ENCODE data around the gene TPP2.

Gene TPP2

GRCh38 chr13:102651892-102652291, 55.1 kb downstream of the TPP2 start:
- DNase-seq (ENCODE audit: low read depth in 1 of 2, low spot score in 1 of 2) = no peak

- DNase-seq (ENCODE audit: low read depth in 1 of 2, low spot score in 1 of 2) = no peak
Measured at GRCh38 chr13:102654756-102655155, 58.0 kb downstream of the TPP2 start.

- no peak for DNase-seq (ENCODE audit: low read depth in 1 of 2, low spot score in 1 of 2)
Measured at GRCh38 chr13:102657630-102658029, 60.8 kb downstream of the TPP2 start.

GRCh38 chr13:102658660-102659059, 61.9 kb downstream of the TPP2 start:
- DNase-seq (ENCODE audit: low read depth in 1 of 2, low spot score in 1 of 2) = no peak

DNA sequence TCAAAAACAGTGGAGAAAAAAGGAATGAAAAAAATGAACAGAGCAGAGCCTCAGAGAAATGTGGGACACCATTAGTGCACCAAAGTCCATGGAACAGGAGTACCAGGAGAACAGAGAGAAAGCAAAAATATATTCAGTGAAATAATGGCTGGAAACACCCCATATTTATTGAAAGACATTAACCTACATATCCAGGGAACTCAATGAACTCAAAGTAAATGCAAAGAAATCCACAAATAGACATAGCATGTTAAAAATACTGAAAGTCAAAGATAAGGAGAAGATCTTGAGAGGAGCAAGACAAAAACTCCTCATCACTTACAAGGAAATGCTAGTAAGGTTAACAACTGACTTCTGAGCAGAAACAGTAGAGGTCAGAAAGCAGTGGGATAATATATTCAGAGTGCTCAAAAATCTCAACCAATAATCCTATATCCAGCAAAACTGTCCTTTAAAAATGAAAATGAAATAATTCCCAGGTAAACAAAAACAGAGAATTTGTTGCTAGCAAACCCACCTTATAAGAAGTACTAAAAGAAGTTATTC, 62.5 kb downstream of the TPP2 start:
- no peak for DNase-seq (ENCODE audit: low read depth in 1 of 2, low spot score in 1 of 2)

DNA sequence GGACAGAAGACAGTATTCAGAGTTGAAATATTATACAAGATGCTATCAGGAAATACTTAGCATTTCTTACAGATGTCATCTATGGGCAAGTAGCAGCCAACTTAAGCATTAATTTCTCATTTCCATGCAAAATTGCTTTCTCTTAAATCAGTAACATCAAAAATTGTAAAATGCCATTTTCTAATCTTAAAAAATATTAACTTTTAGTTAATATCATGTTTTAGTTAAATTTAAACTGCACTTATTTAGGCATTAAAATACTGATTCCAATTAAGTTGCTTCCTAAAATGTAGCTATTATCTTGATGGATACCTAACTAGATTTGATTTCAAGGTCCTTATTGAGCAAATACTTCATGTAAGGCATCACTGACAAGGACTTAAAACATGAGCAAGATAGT, 70.2 kb downstream of the TPP2 start:
- DNase-seq (ENCODE audit: low read depth in 1 of 2, low spot score in 1 of 2) = no peak

DNA sequence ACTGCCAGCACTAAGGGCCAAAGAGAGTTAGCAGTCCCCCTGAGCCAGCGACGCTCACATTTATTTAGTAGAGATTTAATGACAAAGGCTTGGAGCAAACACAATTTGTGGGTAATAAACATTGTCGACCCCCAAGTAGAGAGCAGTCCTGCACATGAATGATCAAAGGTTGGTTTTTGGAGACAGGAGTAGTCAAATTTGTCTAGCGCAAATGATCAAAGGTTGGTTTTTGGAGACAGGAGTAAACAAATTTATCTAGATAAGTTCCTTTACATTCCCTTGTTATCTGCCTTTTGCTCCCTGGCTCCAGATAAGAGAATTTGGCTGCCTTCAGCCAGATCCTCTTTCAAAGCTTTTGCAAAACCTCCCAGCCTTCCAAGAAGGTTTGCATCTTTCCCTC, 71.1 kb downstream of the TPP2 start:
- no peak for DNase-seq (ENCODE audit: low read depth in 1 of 2, low spot score in 1 of 2)

- no peak for DNase-seq (ENCODE audit: low read depth in 1 of 2, low spot score in 1 of 2)
Measured at GRCh38 chr13:102670130-102670529, 73.3 kb downstream of the TPP2 start.

DNA sequence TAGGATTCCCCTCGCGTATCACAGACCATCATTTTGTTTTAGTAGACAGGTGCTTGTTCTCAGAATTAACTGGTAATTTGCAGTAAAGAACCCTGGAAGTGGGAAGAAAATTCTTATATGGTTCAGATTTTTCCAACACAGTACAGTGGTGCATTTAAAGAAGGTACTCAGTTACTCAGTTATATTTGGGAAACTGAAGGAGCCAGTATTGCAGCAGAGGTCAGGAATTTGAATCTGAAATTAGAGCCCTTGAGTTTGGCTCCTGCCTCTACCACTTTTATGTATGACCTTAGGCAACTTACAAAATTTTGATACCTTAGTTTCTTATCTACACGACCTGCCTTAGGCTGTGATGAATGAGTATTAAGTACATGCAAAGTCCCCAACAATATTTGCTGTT, 78.3 kb downstream of the TPP2 start:
- DNase-seq (ENCODE audit: low read depth in 1 of 2, low spot score in 1 of 2) = no peak

GRCh38 chr13:102677122-102677521, 80.3 kb downstream of the TPP2 start:
- DNase-seq (ENCODE audit: low read depth in 1 of 2, low spot score in 1 of 2) = no peak

DNA sequence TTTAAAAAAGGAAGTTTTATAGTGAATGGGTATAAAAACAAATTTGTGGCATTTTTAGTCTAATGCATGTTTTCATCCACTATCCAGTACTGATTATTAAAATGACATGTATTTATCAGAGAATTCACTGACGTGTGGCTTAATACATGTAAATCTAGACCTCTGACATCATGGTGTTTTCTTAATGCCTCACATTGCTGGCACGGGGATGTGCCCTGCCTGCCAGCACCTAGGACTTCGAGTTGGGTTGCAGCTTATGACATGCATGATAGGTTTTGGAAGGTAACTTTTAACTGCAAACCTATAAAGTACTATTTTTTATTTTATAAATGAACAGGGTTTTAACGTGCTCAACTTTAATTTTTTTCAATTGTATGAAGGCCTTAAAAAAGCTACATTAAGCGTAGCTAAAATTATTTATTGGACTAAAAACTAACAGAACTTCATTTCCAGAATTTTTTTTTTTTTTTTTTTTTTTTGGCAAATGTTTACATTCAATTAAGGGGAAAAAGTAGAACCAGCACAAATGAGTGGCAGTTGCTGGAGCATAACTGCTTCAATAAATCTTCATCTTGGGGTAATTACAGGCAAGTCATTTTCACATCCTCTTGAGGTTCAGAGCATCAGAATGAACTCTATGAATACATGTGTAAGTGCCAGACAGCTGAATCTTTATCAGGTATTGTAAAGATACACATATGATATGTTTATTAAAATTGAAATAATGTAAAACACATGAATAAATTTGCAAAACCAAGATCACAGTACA, 81.7 kb downstream of the TPP2 start:
- DNase-seq (ENCODE audit: low read depth in 1 of 2, low spot score in 1 of 2) = no peak

DNA sequence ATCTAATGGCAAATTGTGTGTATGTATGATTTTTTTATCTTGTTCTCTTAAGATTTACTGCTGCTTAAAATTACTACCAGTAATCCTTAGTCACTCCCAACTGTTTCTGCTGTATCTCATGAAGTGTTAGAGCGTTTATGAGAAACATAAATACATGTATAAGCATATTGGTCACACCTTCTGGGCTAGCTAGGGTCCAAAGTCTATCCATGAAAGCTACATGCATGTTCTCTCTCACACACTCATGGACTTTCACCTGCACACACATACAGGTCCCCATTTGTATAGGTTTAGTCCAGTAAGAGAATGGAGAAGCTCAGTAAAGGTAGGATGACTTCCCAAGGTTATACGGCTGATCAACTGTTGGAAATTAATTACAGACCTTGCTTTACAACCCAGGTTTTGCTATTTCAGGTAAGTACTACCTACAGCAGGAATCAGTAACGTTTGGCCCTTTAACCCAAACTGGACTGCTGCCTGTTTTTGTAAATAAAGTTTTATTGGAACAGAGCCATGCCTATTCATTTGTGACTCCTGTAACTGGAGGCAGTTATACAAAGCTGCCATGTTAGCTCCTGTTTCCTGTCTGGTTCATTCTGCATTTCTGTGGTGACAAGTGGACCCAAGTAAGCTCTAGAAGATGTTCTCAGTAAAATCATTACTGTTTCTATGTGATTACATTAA, 82.8 kb downstream of the TPP2 start:
- no peak for DNase-seq (ENCODE audit: low read depth in 1 of 2, low spot score in 1 of 2)

GRCh38 chr13:102680133-102680717, 83.4 kb downstream of the TPP2 start:
- DNase-seq (ENCODE audit: low read depth in 1 of 2, low spot score in 1 of 2) = no peak

- DNase-seq (ENCODE audit: low read depth in 1 of 2, low spot score in 1 of 2) = no peak
Measured at GRCh38 chr13:102680842-102681740, 84.3 kb downstream of the TPP2 start.

GRCh38 chr13:102682211-102682610, 85.4 kb downstream of the TPP2 start:
- no peak for DNase-seq (ENCODE audit: low read depth in 1 of 2, low spot score in 1 of 2)

GRCh38 chr13:102682727-102683126, 85.9 kb downstream of the TPP2 start:
- no peak for DNase-seq (ENCODE audit: low read depth in 1 of 2, low spot score in 1 of 2)

DNA sequence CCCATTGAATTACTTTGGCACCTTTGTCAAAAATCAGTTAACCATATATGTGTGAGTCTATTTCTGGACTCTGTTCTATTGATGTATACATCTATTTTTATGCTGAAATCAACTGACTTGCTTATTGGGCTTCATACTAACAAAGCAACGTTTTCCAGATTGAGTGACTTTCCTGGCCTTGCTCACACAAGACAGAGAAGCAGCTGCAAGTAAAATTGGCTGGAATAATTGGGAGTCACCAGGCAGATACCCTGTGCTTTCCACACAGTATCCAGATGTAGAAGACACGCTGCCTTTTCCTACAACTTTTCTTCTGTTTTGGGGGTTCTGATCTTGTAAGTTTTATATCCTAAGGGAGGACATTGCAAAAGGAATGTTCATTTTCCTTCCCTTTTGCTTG, 86.9 kb downstream of the TPP2 start:
- DNase-seq (ENCODE audit: low read depth in 1 of 2, low spot score in 1 of 2) = no peak

DNA sequence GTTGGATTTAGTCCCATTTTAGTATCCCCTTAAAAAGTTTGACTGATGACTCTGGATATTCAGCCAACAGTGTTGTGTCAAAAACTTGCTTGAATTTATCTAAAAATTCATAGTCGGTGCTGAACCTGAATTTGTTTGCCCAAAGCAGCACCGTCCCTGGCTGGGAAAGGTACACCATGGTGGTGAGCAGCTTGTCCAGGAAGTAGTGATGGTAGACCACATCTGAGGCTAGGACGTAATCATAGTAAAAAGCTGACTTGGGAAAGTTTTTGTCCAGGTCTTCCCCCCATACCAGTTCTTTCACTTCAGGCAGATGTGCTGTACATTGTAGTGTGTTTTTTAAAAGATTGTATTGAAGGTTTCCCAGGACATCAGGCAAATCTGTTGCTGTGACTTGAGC, 89.2 kb downstream of the TPP2 start:
- no peak for DNase-seq (ENCODE audit: low read depth in 1 of 2, low spot score in 1 of 2)

GRCh38 chr13:102687520-102687919, 90.7 kb downstream of the TPP2 start:
- no peak for DNase-seq (ENCODE audit: low read depth in 1 of 2, low spot score in 1 of 2)

DNA sequence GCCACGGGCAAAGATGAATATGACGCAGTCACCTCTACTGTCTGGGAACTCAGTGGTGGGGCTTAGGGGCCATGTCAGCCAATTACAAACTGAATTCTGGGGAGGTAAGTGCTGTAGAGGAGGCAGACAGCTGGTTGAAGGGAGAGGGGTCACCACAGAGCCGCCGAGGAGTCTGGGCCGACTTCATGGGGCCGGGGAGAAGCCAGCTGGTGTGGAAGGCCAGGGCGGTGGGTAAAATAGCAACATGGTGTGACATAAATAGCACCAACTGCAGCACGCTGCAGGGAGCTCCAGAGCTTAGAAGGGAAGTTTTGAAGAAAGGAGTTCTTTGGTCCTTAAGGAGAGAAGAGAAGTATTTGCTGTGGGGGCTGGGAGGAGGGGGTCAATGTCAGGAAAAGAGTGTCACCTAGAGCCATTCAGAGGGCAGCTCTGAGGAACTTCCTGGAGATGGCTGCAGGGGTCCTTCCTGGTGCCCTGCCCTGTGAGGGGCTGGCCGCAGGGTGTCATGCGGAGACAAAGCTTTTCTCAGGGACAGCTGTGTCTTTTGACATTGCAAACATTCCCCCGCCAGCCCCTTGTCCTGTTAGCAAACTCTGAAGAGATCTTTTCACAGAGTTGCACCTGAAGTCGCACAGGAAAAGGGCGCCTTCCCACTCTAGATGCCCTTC, 91.7 kb downstream of the TPP2 start:
- DNase-seq (ENCODE audit: low read depth in 1 of 2, low spot score in 1 of 2) = no peak

DNA sequence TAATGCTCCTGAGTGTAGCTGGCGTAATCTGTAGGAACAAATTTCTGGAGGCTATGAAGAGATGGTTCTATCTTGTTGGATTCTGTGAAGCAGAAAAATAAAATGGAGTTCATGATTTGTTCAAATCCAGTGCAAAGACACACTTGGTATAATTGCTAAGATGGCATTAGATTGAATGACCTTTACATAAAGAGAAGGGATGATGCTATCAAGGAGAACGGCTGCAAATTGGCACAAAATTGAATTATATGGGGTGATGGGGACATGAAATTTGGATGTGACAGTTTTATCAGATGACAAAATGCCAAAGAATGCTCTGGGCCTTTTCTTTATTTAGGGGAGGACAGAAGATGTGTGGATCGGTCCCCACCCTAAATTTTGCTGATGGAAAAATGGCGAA, 94.1 kb downstream of the TPP2 start:
- DNase-seq (ENCODE audit: low read depth in 1 of 2, low spot score in 1 of 2) = no peak

Data from activated CD4-positive, alpha-beta T cell treated with anti-CD3 and anti-CD28 coated beads, Interleukin-2, amount 50 U/mL, for 24 hours (primary cell).